ENCODE measurements around the gene CPHXL.

- TF ChIP-seq CTCF (IDR thresholded peaks at IDR 0.05; ENCODE audit: insufficient read depth, low read length) (no peak), POLR2AphosphoS5 (IDR thresholded peaks at IDR 0.05; ENCODE audit: low read depth) (no peak)
Measured at GRCh38 chr16:75745823-75746222, 19.5 kb upstream of the CPHXL start.
